Thoracic aorta (tissue), 2 donors: Measurements from ENCODE around the gene PSMB1. TPM values are rescaled to one million over a fixed set of nuclear protein-coding genes. Genes with fewer than 3 reads are reported as not detected.

Experiments used
- ATAC-seq: fragments of 150-250 bp; one replicate; pipeline ENCODE4 v1.8.0; 2017; ENCODE audit warnings: low read depth; ENCODE audit not compliant: insufficient number of reproducible peaks, low FRiP score
- DNase-seq: peaks from one replicate; pipeline ENCODE4 v3.0.0-alpha.2; 2020; ENCODE audit warnings: low spot score
- H3K27ac ChIP-seq, 2 donors: fragments of 200-600 bp; sonication (generic); 1 replicate in 1 of 2; 2 replicates in 1 of 2; pipeline ENCODE4 v1.5.1; 2016; ENCODE audit warnings: mild to moderate bottlenecking in 2 of 2, moderate library complexity in 2 of 2
- H3K27me3 ChIP-seq: fragments of 200-600 bp; sonication (generic); replicated peaks from 2 replicates; pipeline ENCODE4 v1.6.0; 2016; ENCODE audit warnings: mild to moderate bottlenecking; ENCODE audit not compliant: insufficient read depth
- H3K36me3 ChIP-seq: fragments of 200-600 bp; sonication (generic); one replicate; pipeline ENCODE4 v1.5.1; 2016
- H3K4me1 ChIP-seq, 2 donors: fragments of 200-600 bp; sonication (generic); 1 replicate in 1 of 2; 2 replicates in 1 of 2; pipeline versions ENCODE4 v1.5.1 to v1.6.0; 2016; ENCODE audit warnings: low read depth in 2 of 2, mild to moderate bottlenecking in 1 of 2; ENCODE audit not compliant: control insufficient read depth in 1 of 2
- H3K4me3 ChIP-seq: fragments of 200-600 bp; sonication (generic); 2 replicates; pipeline ENCODE4 v1.5.1; 2016; ENCODE audit warnings: mild to moderate bottlenecking
- H3K9me3 ChIP-seq: fragments of 200-600 bp; sonication (generic); 2 replicates; pipeline ENCODE4 v1.5.1; 2016
- CTCF ChIP-seq: fragments of 200-600 bp; sonication (generic); IDR thresholded peaks from one replicate; pipeline ENCODE4 v1.5.1; 2019; ENCODE audit warnings: antibody characterized with exemption
- total RNA-seq, 2 donors: library from RNA; depleted of rRNA; stranded (reverse); fragments of >200 nt; gene quantifications; one replicate each; pipeline versions ENCODE4 v1.1.0 to v1.2.3, GENCODE V29; 2016

The PSMB1 gene
- total RNA-seq, 2 donors from 2014 or later = 143 to 159 TPM

- H3K9me3 ChIP-seq = no peaks in the 10 kb centered on the region
- DNase-seq (no peak), ATAC-seq (peak; percentile 19)
- no peak for TF ChIP-seq CTCF
- peak overlapping the region; percentile 86 to 93 for H3K27ac ChIP-seq
- peaks cover under 1% of the 10 kb centered on the region for H3K36me3 ChIP-seq
- H3K4me3 ChIP-seq = peak overlapping the region; percentile 94
- H3K27me3 ChIP-seq = no peaks in the 10 kb centered on the region
- H3K4me1 ChIP-seq = peaks cover 27 to 50% of the 10 kb centered on the region in 2 donors
Observed at GRCh38 chr6:170553534-170554012, 466 bp upstream of the PSMB1 start.

- ATAC-seq (no peak), DNase-seq (no peak)
- H3K27me3 ChIP-seq = no peaks in the 10 kb centered on the region
- no peaks in the 10 kb centered on the region for H3K9me3 ChIP-seq
- H3K27ac ChIP-seq = no peak overlapping the region
- H3K4me1 ChIP-seq = peaks cover 0 to 12% of the 10 kb centered on the region in 2 donors
- peaks cover 72% of the 10 kb centered on the region for H3K36me3 ChIP-seq
- H3K4me3 ChIP-seq = no peak overlapping the region
- no peak for TF ChIP-seq CTCF
Observed at GRCh38 chr6:170545405-170545804, 7.7 kb downstream of the PSMB1 start.

GRCh38 chr6:170542031-170542719 is 10.9 kb downstream of the PSMB1 start:
- Histone ChIP-seq H3K4me1 (no peaks in the 10 kb centered on the region), H3K36me3 (peaks cover 66% of the 10 kb centered on the region), H3K4me3 (no peak overlapping the region), H3K27ac (no peak overlapping the region), H3K9me3 (no peaks in the 10 kb centered on the region), H3K27me3 (no peaks in the 10 kb centered on the region)
- ATAC-seq (no peak), DNase-seq (no peak)
- TF ChIP-seq CTCF = no peak

- no peak for DNase-seq
- TF ChIP-seq CTCF = no peak
- H3K4me1 ChIP-seq = no peaks in the 10 kb centered on the region
- H3K36me3 ChIP-seq = peaks cover 53% of the 10 kb centered on the region
- ATAC-seq = no peak
- H3K27ac ChIP-seq = no peak overlapping the region
- no peaks in the 10 kb centered on the region for H3K9me3 ChIP-seq
- H3K4me3 ChIP-seq = no peak overlapping the region
- H3K27me3 ChIP-seq = no peaks in the 10 kb centered on the region
Observed at GRCh38 chr6:170537329-170537728, 15.8 kb downstream of the PSMB1 start.

GRCh38 chr6:170536671-170537070 is 16.4 kb downstream of the PSMB1 start:
- Histone ChIP-seq H3K27me3 (no peaks in the 10 kb centered on the region), H3K36me3 (peaks cover 46% of the 10 kb centered on the region), H3K4me1 (no peaks in the 10 kb centered on the region), H3K9me3 (no peaks in the 10 kb centered on the region), H3K27ac (no peak overlapping the region), H3K4me3 (no peak overlapping the region)
- DNase-seq = no peak
- ATAC-seq = no peak
- no peak for TF ChIP-seq CTCF
